Dedifferentiated amniotic fluid mesenchymal stem cell (primary cell): ENCODE data around the gene RTCB.
A peak's percentile ranks its signal among the peaks of the same experiment; 100 is the strongest.

Experiments used
- DNase-seq: peaks from one replicate; pipeline ENCODE4 v3.0.0-alpha.2; 2016; ENCODE audit errors: extremely low spot score

Gene RTCB

DNA sequence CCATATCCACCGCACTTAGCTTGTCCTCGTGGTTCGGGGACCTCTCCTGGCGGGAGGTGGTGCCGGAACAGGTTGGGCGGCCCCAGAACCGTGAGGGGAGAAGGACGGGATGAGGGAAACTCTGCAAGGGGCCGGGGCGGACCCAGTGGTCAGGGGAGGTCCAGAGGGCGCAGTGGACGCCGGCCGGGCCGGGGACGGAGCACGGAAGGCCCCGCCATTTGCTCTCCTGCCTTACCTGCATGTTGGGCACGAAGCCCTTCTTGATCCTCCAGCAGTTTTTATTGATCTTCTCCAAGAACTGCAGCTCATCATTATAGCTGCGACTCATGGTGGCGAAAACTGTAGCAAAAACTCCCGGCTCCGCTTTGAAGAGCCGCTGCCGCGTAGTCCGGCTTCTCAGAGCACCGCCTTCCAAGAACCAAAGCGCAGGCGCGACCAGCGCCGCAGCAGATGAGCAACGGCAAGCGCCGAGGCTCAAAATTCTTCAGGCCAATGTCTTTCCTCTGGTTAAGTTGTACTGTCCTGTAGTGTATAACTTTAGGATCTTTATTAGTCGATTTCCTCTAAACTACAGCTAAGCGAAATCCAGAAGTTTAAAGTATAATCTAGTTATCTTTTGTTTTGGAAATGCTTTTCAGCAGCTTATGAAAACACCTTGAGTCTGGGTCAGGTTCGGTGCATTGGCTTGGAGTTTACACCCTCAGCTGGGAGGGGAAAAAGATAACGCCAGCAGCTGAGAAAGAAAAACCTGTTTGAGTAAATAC is at the start of gene RTCB:
Gene RTCB (minus strand): TSS at position 419 of the 764 bp plus-strand sequence. CDS start 91 bp downstream, at position 328.
- DNase-seq, result peak; percentile 88

DNA sequence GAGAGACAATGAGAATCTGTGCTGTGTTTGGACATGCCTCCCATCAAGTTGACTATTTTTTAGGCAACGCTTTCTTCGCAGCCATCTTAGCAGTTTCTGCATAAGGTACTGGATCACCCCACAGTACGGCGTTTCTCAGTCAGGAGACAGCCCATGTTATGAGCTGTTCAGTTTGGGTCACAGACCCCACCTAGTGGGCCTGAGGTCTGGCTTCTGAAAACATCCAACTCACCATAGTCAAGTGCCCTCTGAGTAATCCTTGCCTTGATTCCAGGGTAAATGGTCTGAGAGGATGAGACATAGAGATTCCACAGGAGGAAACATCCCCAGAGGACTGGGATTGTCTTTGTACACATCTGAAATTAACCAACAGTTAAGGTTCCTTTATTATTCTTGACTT is 45.0 kb upstream of the RTCB start:
- no peak for DNase-seq

DNA sequence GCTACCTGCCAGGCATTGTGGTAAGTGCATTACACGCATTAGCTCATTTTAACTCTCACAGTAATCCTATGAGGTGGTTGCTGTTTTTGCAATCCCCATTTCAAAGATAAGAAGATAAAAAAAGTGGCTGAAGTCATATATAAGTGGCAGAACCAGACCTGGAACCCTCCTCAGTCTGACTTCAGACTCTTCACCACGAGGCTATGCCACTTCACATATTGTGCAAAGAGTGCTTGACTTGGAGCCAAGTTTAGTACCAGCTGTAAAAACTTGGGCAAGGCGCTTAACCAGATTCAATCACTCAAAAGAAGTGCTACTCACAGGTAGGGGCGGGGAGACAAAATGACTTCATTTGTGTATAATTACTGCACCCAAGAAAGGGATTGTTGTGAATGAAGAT is 36.9 kb upstream of the RTCB start:
- DNase-seq, result no peak

DNA sequence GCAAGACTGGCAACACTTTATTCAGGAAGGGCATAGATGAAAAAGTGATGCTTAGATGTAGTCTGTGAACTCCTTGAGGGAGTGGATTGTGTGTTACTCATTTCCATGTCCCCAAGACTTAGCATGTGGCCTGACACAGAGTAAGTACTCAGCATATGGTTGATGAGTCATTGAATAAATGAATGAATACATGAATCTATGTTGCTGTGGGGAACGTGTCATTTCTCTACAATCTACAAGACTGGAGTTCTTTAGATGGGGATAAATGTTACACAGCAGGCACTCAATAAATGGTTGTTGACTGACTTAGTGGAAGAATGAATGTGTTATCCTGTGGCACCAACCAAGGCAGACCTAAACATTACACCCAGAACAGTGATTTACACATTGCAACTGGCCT is 34.3 kb upstream of the RTCB start:
- no peak for DNase-seq

DNA sequence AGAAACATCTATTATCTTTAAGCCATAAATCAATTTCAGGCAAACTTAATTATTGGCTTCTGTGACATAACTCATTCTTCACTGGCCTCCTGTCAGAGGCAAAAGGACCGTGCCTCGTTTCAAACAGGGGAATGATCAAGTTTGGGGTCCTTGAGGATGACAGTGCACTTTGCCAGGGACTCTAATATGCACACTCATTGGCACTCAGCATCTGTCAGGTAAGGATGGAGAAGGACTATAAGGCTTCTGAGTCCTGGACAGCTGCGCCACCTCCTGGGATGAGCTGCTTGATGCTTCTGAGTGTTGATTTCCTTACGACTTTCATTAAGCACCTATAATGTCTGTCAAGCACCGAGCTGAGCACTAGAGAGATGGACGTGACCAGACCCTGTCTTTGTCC is 32.0 kb upstream of the RTCB start:
- DNase-seq, result no peak

DNA sequence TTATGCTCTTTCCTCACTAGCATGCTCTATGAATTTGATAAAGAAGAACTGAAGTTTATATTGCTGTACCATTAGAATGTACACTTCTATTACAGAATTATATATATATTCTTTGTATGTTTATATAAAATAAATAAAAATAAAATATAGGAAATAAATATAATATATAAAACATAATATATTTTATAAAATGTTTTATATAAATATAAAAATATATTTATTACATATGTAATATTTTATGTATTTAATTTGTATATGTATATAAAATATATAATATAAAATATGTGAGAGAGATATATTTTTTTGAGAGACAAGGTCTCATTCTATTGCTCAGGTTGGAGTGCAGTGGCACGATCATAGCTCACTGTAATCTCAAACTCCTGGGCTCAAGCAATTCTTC is 18.3 kb upstream of the RTCB start:
- DNase-seq, result no peak

DNA sequence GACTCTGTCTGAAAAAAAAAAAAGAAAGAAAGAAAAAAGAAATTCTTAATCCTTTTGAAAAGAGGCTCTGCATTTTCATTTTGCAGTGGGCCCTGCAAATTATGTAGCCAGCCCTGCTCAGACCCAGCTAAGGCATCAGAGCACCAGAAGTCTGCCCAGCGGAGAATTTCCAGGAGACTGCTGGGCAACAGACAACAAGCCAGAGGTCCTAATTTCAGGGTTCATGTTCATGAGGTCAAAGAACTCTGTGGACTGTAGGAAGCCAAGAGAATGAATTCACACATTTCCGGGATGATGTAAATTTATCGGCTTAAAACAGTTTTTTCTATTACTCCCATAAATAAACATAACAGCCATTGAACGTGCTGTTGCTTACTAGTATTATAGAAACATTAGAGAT is 14.8 kb upstream of the RTCB start:
- no peak for DNase-seq

DNA sequence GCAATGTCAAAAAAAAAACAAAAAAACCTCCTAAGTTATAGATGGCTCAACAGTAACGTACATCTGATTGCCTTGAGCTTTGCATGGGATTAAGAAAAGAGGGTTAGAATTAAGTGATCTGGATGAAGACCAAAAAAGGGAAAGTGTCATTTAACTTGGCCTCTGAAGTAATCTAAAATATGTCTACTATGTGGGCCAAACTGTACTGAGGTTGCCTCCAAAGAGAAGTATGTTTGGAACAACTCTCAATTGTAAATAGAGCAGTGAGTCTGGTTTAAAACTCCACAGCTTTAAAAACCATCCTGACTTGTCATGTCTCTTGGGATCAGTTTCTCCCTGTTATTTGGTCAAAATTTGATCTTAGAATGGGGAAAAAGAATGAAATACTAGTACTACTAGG is 11.6 kb upstream of the RTCB start:
- no peak for DNase-seq

DNA sequence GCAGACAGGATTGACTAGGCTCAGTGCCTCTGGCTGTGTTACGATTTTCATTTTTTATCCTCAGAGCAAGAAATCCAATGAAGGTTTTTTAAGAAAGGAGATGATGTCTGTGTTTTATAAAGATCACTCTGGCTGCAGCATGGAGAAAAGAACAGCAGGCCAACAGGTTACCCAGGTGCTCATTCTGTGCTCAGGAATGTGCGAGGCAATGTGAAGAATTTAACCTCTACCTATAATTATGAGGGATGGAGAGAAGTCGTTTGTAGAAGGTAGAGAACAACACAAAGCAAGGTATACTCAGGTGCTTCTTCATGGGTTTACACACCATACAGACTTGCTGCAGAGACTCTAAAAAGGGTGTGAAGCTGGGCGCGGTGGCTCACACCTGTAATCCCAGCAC is 10.0 kb upstream of the RTCB start:
- DNase-seq, result no peak

DNA sequence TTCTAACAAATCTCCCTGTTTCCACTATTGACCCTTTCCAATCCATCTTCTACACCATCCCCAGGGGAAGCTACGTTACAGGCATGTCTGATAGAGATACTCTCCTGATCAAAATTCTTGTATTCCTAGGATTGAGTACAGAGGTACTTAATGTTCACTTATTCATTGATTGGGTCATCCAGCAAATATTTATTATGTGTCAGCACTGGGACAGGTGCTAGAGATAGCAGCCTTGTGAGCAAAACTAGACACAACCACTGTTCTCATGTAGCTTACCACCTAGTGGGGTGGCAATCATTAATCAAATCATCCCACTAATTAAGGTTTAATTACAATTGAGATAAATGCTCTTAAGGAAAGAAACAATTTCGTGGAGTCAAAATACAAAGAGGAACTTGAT is 9.4 kb upstream of the RTCB start:
- DNase-seq, result no peak

DNA sequence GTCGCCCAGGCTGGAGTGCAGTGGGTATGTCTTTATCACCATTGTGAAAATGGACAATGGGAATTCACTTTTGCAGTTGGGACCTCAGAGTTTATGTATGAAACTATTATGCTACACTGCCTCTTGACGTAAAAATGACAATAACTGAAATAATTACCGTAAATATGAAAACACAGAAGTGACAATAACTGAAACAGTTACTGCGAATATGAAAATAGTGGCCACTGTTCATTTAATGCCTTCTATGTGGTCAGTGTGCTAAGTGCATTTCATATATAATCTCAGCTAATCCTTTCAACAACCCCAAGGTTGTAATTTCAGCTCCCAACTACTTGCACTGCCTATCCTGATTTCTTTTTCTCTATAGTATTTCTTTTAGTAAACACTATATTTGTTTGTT is 5.9 kb upstream of the RTCB start:
- no peak for DNase-seq

DNA sequence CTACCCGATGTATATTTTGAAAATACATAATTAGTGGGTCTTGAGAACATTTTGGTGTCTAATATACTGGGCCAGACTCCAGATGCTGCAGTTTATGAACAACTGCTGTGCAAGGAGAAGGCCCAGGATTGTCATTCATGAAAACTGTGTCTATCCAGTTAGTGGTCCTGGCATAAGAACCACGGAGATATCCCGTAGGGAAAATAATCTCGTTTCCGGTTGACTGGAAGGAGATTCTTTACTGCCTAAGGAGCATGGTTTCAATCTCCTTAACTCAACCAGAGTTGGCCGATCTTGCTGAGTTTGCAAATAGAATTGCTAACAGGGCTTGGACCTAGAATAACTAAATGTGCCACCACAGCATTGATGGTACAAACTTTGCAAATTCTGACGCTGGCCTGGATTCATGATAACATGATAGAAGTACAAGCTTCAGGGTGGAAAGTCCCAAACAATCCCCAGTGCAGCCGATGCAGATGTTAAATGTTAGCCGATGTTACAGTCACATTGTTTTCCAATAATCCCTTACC is 4.6 kb upstream of the RTCB start:
- no peak for DNase-seq

DNA sequence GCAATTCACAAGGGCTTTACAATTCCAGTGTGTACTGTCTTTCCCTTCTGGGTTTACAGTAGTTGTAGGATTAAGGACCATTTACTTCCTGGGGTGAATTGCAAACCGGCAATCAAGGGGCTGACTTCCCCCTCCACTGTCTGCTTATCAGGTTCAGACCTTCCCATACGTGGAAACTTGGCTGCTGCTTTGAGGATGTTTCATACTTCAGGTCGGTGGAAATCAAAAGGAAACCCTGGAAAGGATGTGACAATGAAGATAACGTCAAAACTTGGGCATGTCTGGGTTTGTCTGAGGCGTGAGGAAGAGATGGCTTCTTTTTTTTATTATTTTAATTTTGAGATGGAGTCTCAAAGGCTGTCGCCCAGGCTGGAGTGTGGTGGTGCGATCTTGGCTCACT is 2.1 kb upstream of the RTCB start:
- no peak for DNase-seq

DNA sequence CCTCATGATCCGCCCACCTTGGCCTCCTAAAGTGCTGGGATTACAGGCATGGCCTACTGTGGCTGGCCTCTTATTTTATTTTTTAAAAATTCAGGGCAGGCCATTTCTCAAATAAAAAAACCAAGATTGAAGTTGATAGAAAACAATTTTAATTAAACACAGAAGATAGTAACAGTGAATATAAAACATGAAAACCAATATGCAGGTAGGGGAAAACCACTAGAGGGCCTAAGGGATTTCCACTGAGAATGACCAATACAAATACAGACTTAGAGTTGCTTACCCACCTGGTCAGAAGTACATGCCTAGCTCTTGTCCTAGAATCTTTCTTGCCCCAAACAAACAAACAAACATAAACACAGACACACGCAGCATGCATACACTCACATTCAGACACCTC is 1.7 kb upstream of the RTCB start:
- no peak for DNase-seq

DNA sequence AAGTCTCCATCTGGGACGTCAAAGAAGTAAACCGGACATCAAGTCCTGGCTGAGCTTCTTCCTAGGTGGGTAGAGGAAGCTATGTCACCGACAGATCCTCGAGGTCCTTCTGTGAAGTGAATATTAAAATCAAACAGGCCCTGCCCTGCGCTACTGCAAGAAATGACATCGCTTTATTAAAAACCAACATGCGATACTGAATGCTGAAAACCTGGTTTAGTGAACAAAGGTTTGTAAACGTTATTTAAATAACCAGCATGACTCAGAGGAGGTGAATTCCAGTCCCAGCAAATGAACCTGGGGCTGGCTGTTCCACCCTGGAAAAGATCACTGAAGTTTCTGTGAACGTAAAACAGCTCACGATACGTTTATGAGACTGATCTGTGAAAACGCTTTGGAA is 645 bp downstream of the RTCB start:
- no peak for DNase-seq

DNA sequence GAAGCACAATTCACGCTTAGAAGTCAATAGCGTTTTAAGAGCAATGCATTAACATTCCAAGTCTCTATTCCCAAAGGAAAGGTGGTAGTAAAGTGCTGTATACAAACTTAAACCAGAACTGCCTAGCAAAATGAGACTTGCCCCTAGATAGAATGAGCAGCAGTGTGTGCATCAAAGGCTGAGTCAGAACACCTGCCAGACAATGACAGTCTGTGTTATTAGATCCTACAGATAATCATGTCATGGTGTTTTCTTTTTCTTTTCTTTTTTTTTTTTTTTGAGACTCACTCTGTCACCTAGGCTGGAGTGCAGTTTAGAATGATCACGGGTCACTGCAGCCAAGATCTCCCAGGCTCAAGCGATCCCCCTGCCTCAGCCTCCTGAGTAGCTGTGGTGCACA is 1.6 kb downstream of the RTCB start:
- DNase-seq, result no peak

DNA sequence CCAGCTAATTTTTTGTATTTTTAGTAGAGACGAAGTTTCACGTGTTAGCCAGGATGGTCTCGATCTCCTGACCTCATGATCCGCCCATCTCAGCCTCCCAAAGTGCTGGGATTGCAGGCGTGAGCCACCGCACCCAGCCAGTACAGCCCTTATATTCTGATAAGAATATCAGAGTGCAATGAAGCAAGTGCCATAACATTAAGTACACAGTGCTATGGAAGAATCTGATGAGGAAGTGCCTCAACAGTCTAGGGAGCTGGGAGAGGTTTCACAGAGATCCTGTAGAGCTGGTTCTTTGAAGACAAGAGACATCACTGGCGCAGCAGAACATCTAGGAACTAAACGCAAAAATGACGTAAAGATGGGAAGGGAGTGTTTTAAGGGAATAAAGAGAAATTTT is 2.1 kb downstream of the RTCB start:
- no peak for DNase-seq

DNA sequence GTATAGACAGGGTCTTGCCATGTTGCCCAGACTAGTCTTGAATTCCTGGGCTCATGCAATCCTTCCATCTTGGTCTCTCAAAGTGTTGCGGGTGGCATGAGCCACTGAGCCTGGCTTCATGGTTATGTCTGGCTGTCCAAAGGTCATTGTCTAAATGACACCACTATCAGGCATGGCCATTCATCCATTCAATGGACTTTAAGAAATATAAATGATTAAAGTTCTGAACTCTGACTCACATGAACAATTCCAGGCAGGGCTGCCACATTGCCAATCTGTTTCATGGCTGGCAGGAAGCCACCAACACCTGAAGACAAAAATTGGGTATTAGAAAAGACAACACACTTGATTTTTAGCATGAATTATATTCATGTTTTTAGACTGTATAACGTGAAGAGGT is 4.1 kb downstream of the RTCB start:
- no peak for DNase-seq

DNA sequence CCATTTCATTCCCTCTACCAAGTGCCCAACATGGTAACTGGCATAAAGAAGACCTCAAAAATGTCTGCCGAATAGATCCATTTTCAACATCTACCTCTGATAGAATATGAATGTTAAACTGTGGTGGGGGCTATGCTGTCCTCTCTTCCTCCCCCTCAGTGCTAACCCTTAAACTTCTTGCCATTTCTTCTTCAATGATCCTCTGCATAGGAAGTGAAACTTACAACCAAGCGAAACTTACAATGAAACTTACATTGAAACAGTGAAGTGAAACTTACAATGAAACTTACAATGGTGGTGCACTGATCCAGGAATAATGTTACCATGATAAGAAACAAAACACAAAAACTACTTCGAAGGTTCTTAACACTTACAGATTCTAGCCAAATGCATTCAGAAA is 4.7 kb downstream of the RTCB start:
- DNase-seq, result no peak

DNA sequence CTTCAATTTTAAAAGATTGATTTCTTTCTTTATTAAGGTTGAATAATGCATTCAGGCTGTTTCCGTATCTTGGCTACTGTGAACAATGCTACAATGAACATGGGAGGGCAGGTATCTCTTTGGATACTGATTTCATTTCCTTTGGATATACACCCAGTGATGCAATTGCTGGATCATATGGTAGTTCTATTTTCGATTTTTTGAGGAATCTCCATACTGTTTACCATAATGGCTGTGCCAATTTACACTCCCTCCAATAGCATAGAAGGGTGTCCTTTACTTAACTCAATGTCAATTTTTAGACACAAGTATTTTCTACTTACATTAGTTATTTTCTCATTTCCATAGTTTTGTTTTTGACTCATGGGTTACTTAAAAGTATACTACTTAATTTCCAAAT is 8.0 kb downstream of the RTCB start:
- DNase-seq, result no peak

DNA sequence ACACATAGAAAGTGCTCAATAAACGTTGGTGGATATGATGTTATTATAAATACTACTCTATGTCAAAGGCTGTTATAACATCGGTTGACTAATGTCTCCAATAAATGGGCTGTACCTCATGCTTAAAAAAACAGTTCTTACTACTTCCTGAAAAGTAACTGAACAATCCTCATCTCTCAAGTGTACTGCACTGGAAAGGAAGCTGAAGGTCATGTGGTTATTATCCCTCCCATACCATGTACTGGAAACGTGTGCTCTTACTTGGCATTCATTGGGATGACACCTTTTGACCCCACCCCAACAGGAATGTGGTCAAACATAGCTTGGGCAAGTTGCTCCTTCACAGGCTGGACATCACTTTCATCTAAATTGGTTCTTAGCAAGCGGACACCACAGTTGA is 10.6 kb downstream of the RTCB start:
- DNase-seq, result no peak

DNA sequence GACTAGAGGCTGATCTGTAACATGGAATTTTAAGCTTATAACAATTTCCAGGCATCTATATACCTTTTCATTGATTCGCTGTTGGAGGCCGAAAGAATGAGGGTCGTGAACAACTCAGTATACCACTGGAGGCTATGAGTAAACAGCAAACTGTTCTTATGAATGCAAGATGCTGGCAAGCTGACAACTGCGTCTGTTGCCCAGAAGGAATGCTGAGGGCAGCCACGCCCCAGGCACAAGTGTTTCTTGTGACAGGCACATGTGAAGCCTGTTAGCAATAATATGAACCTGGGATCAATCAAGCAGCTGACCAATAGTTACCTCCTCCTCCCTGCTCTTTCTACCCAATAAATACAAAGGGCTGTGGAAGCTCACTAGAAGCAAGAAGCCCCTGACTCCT is 15.3 kb downstream of the RTCB start:
- DNase-seq, result no peak

DNA sequence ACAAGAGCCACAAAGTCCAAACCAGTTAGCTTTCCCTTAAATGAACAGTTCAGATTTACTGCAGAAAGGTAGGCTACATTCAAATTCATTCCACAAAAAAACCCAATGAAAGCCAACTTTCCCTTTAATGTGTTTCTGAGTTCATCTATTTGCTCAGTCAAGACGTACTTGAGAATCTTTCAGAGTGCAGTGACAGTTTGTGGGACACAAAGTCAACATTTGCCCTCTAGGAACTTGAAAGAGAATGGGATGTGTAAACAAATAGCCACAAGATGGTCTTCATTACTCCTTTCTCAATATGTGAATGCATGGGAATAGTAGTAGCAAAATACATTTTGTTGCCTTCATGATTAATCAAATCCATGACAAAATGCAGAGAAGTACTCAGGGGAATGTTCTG is 15.8 kb downstream of the RTCB start:
- no peak for DNase-seq

DNA sequence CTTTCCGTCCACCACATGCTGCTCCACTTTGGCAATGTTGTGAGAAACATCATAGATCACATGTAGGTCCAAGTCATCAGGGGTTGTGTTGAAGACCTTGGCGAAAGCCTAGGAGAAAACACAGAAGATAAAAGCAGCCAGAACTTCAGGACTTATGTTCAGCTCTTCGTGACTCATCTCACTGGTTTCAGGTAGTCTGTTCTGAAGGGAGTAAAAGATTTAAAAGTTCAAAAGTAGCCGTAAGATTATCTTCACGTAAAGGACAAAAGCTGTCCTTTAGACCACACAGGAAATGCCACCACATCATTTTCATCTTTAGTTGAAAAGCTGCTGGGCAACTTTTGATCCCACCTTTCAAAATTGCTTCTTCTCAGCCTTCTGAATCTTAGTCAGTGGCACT is 16.9 kb downstream of the RTCB start:
- DNase-seq, result no peak
